Panc1 (cell line): ENCODE results near the gene CSMD2.
"Not testable (repeated sequence)": the region's sequence is repeated elsewhere in the genome, so short reads cannot be mapped to it uniquely, and the experiment has no call there.

ENCODE experiments used
- CTCF ChIP-seq: fragments of 450-650 bp; IDR thresholded peaks from 2 replicates; pipeline ENCODE4 v1.5.1; 2017; ENCODE audit warnings: mild to moderate bottlenecking
- POLR2AphosphoS5 ChIP-seq: IDR thresholded peaks from 2 replicates; pipeline ENCODE4 v1.6.1; 2012; ENCODE audit warnings: mild to moderate bottlenecking, low read depth, low read length, moderate library complexity
- SIN3A ChIP-seq: IDR thresholded peaks from 2 replicates; pipeline ENCODE4 v1.6.1; 2012; ENCODE audit warnings: low read depth, mild to moderate bottlenecking, low read length, moderate library complexity, borderline replicate concordance; ENCODE audit not compliant: insufficient read depth

DNA sequence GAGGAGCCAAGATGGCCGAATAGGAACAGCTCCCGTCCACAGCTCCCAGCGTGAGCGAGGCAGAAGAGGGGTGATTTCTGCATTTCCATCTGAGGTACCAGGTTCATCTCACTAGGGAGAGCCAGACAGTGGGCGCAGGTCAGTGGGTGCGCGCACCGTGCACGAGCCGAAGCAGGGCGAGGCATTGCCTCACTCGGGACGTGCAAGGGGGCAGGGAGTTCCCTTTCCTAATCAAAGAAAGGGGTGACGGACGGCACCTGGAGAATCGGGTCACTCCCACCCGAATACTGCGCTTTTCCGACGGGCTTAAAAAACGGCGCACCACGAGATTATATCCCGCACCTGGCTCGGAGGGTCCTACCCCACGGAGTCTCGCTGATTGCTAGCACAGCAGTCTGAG lies 72.6 kb downstream of the CSMD2 start:
- not testable (repeated sequence) for TF ChIP-seq SIN3A, CTCF, POLR2AphosphoS5
